Measurements from ENCODE around the gene NSD2.

The NSD2 gene

GRCh38 chr4:1971456-1972200 is 100.4 kb downstream of the NSD2 start:
- DNase-seq (ENCODE audit: low read depth), result no peak

GRCh38 chr4:1972414-1972813 is 101.2 kb downstream of the NSD2 start:
- no peak for DNase-seq (ENCODE audit: low read depth)

- DNase-seq (ENCODE audit: low read depth), result no peak
Measured at GRCh38 chr4:1973218-1973617, 102.0 kb downstream of the NSD2 start.

GRCh38 chr4:1973661-1974060 is 102.5 kb downstream of the NSD2 start:
- no peak for DNase-seq (ENCODE audit: low read depth)

GRCh38 chr4:1974840-1975239 is 103.6 kb downstream of the NSD2 start:
- DNase-seq (ENCODE audit: low read depth), result no peak

GRCh38 chr4:1975391-1975801 is 104.2 kb downstream of the NSD2 start:
- no peak for DNase-seq (ENCODE audit: low read depth)

GRCh38 chr4:1975880-1976279 is 104.7 kb downstream of the NSD2 start:
- DNase-seq (ENCODE audit: low read depth), result no peak

GRCh38 chr4:1976416-1977352 is 105.5 kb downstream of the NSD2 start:
- DNase-seq (ENCODE audit: low read depth), result no peak

- no peak for DNase-seq (ENCODE audit: low read depth)
Measured at GRCh38 chr4:1978226-1978625, 107.0 kb downstream of the NSD2 start.

GRCh38 chr4:1978741-1979476 is 107.7 kb downstream of the NSD2 start:
- DNase-seq (ENCODE audit: low read depth), result no peak

- no peak for DNase-seq (ENCODE audit: low read depth)
Measured at GRCh38 chr4:1979477-1980196, 108.4 kb downstream of the NSD2 start.

- no peak for DNase-seq (ENCODE audit: low read depth)
Measured at GRCh38 chr4:1980561-1981041, 109.4 kb downstream of the NSD2 start.

- DNase-seq (ENCODE audit: low read depth), result no peak
Measured at GRCh38 chr4:1981251-1982058, 110.3 kb downstream of the NSD2 start.

- DNase-seq (ENCODE audit: low read depth), result no peak
Measured at GRCh38 chr4:1982124-1983052, 111.2 kb downstream of the NSD2 start.

GRCh38 chr4:1983053-1983845 is 112.1 kb downstream of the NSD2 start:
- DNase-seq (ENCODE audit: low read depth), result no peak

GRCh38 chr4:1983846-1984405 is 112.7 kb downstream of the NSD2 start:
- no peak for DNase-seq (ENCODE audit: low read depth)

GRCh38 chr4:1984406-1985191 is 113.4 kb downstream of the NSD2 start:
- DNase-seq (ENCODE audit: low read depth), result no peak

- no peak for DNase-seq (ENCODE audit: low read depth)
Measured at GRCh38 chr4:1985294-1985693, 114.1 kb downstream of the NSD2 start.
